ENCODE measurements around the gene LRRC56. TPM values are rescaled to one million over a fixed set of nuclear protein-coding genes. Genes with fewer than 3 reads are reported as not detected.

The LRRC56 gene
- total and polyA plus RNA-seq, 2 of the 13 experiments (the other 11 are each of a cell fraction or from before 2014, with no cell fraction given): 0.11 to 0.29 TPM

- FAIRE-seq (peak; percentile 42), DNase-seq (ENCODE audit: low spot score) (peak; percentile 88), ATAC-seq (peak; percentile 67)
- Histone ChIP-seq H3K4me1 (ENCODE audit: insufficient read depth, low read length) (peaks cover 65% of the 10 kb centered on the region), H3K9me3 (ENCODE audit: low read length) (no peaks in the 10 kb centered on the region), H4K20me1 (ENCODE audit: insufficient read depth, low read length) (peaks cover 40% of the 10 kb centered on the region), H3K79me2 (ENCODE audit: insufficient read depth, low read length) (peaks cover 44% of the 10 kb centered on the region), H3K27ac (ENCODE audit: extremely low read length, insufficient read depth, low read length) (peak within 1 kb of the TSS; percentile 100), H3K4me2 (ENCODE audit: low read depth, low read length) (peak within 1 kb of the TSS; percentile 99), H3K36me3 (replicated peaks in 1 of 2; ENCODE audit: control insufficient read depth in 1 of 2, insufficient read depth in 2 of 2, low read length in 2 of 2) (peaks cover 2 to 5% of the 10 kb centered on the region in 2 experiments; a peak in 4 of 5 replicates), H3K4me3 (replicated peaks in 1 of 3; ENCODE audit: insufficient read depth in 1 of 3, low read depth in 2 of 3, low read length in 3 of 3) (peak within 1 kb of the TSS; percentile 78 to 100 (median 92)), H3K9ac (ENCODE audit: insufficient read depth, low read depth, low read length) (peak within 1 kb of the TSS; percentile 100), H2AFZ (ENCODE audit: low read length) (no peak within 1 kb of the TSS), H3K27me3 (ENCODE audit: control insufficient read depth in 1 of 2, insufficient read depth in 2 of 2, low read length in 2 of 2) (no peaks in the 10 kb centered on the region; a peak in 2 of 5 replicates)
- WGBS (ENCODE audit: low lambda C conversion rate): no CpG with 5 or more reads among the region's 99 CpGs
- intact Hi-C loops (cut with micrococcal nuclease; ENCODE audit: unreplicated experiment) (no loop called here), in situ Hi-C loops (cut with HindIII; ENCODE audit: extremely low pct_ligation_motif_present, low pct_unique_long_range_greater_than_20kb) (no loop called here)
- ChIA-PET POLR2A (interaction anchor here (0.7 to 2.5 kb wide), 18 partner anchors 9 to 243 kb away, joined by 3 to 33 read pairs (median 6); partner anchors contain the start of genes HRAS, LMNTD2 and PNPLA2), CTCF (ENCODE audit: low intra/inter-chr PET ratio, low total read pairs) (no interaction called here)
- no TSS peak for BruUV-seq (replicated peaks)
- TF ChIP-seq FOXA1 (IDR thresholded peaks at IDR 0.05) (no peak), FOXA1 (CRISPR knock-in tag; IDR thresholded peaks at IDR 0.05) (no peak), POLR2G (IDR thresholded peaks at IDR 0.05; ENCODE audit: low read depth, low read length) (peak; percentile 88), ZNF773 (CRISPR knock-in tag; IDR thresholded peaks at IDR 0.05; ENCODE audit: borderline replicate concordance) (no peak), PTBP1 (IDR thresholded peaks at IDR 0.05; ENCODE audit: low read depth, low read length, poor library complexity, severe bottlenecking) (no peak), ZNF780A (CRISPR knock-in tag; IDR thresholded peaks at IDR 0.05) (no peak), SKIL (CRISPR knock-in tag; IDR thresholded peaks at IDR 0.05; ENCODE audit: borderline replicate concordance) (no peak), ZNF572 (CRISPR knock-in tag; IDR thresholded peaks at IDR 0.05) (no peak), ZNF577 (CRISPR knock-in tag; IDR thresholded peaks at IDR 0.05; ENCODE audit: borderline replicate concordance, low read depth) (no peak), TGIF2 (CRISPR knock-in tag; IDR thresholded peaks at IDR 0.05) (0 out of 2 replicates have a peak, but pooled peaks have one; percentile 29), ZNF607 (CRISPR knock-in tag; IDR thresholded peaks at IDR 0.05; ENCODE audit: borderline replicate concordance) (no peak), MTF2 (CRISPR knock-in tag; IDR thresholded peaks at IDR 0.05; ENCODE audit: borderline replicate concordance) (no peak), RARG (CRISPR knock-in tag; IDR thresholded peaks at IDR 0.05; ENCODE audit: low read depth) (no peak), TCF7L2 (IDR thresholded peaks at IDR 0.05; ENCODE audit: low read depth, low read length) (no peak), THYN1 (CRISPR knock-in tag; IDR thresholded peaks at IDR 0.05; ENCODE audit: borderline replicate concordance, low read depth) (no peak), ASH2L (IDR thresholded peaks at IDR 0.05; ENCODE audit: insufficient read length, low read depth, low read length) (peak; percentile 81), STAG1 (CRISPR knock-in tag; IDR thresholded peaks at IDR 0.05) (no peak), RNF2 (conservative IDR thresholded peaks at IDR 0.05; ENCODE audit: low read depth) (no peak), ZNF772 (CRISPR knock-in tag; IDR thresholded peaks at IDR 0.05) (peak; percentile 37; the same call in 1 of the 2 replicates), ZMYM2 (CRISPR knock-in tag; IDR thresholded peaks at IDR 0.05) (no peak), ZNF777 (CRISPR knock-in tag; IDR thresholded peaks at IDR 0.05) (peak; percentile 11; the same call in 1 of the 2 replicates), ZNF788 (CRISPR knock-in tag; IDR thresholded peaks at IDR 0.05; ENCODE audit: borderline replicate concordance) (no peak; the same call in 1 of the 2 replicates), SIN3A (IDR thresholded peaks at IDR 0.05; ENCODE audit: borderline replicate concordance, low read depth, low read length) (peak; percentile 78; the same call in 1 of the 2 replicates), ZFX (CRISPR knock-in tag; IDR thresholded peaks at IDR 0.05; ENCODE audit: low read depth) (peak; percentile 92), ZNF430 (CRISPR knock-in tag; IDR thresholded peaks at IDR 0.05) (0 out of 2 replicates have a peak, but pooled peaks have one; percentile 17)
Measured at GRCh38 chr11:575996-576768, 38.9 kb downstream of the LRRC56 start, which contains the start of gene PHRF1. TSS of gene PHRF1 (plus strand) at chr11:576470. CDS start at chr11:581513, 5,043 bp downstream.
